ENCODE measurements around the gene NAIP.
"Not testable (repeated sequence)": the region's sequence is repeated elsewhere in the genome, so short reads cannot be mapped to it uniquely, and the experiment has no call there.

Gene NAIP, protein sequence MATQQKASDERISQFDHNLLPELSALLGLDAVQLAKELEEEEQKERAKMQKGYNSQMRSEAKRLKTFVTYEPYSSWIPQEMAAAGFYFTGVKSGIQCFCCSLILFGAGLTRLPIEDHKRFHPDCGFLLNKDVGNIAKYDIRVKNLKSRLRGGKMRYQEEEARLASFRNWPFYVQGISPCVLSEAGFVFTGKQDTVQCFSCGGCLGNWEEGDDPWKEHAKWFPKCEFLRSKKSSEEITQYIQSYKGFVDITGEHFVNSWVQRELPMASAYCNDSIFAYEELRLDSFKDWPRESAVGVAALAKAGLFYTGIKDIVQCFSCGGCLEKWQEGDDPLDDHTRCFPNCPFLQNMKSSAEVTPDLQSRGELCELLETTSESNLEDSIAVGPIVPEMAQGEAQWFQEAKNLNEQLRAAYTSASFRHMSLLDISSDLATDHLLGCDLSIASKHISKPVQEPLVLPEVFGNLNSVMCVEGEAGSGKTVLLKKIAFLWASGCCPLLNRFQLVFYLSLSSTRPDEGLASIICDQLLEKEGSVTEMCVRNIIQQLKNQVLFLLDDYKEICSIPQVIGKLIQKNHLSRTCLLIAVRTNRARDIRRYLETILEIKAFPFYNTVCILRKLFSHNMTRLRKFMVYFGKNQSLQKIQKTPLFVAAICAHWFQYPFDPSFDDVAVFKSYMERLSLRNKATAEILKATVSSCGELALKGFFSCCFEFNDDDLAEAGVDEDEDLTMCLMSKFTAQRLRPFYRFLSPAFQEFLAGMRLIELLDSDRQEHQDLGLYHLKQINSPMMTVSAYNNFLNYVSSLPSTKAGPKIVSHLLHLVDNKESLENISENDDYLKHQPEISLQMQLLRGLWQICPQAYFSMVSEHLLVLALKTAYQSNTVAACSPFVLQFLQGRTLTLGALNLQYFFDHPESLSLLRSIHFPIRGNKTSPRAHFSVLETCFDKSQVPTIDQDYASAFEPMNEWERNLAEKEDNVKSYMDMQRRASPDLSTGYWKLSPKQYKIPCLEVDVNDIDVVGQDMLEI (N-terminal part only)

DNA sequence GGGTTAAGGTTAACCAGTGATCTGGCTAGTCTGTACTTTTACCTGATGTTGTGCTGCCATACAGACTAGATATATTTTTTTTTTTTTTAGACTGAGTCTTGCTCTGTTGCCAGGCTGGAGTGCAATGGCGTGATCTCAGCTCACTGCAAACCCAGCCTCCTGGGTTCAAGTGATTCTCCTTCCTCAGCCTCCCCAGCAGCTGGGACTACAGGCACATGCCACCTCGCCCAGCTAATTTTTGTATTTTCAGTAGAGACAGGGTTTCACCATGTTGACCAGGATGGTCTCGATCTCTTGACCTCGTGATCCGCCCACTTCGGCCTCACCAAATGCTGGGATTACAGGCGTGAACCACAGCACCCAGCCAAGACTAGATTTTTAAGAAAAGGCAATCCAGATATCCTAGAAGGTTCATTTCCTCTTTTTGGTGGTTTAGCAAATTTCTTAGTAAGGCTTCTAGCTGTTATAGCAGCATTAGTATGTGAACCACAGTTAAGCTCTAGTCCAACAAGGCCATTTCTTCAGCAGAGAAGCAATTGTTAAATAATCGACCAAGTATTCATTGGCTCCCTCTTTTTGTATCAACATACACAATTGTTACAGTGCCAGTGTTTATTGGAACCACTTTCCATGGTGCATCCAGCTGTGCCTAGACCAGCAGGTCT, at the start of gene NAIP:
Gene NAIP, minus strand, starts transcription at position 51 of the 665 bp plus-strand sequence. CDS start 12,424 bp downstream, outside the sequence.
- not testable (repeated sequence) for DNase-seq (ENCODE audit: extremely low read depth in 1 of 2, low read depth in 1 of 2)

DNA sequence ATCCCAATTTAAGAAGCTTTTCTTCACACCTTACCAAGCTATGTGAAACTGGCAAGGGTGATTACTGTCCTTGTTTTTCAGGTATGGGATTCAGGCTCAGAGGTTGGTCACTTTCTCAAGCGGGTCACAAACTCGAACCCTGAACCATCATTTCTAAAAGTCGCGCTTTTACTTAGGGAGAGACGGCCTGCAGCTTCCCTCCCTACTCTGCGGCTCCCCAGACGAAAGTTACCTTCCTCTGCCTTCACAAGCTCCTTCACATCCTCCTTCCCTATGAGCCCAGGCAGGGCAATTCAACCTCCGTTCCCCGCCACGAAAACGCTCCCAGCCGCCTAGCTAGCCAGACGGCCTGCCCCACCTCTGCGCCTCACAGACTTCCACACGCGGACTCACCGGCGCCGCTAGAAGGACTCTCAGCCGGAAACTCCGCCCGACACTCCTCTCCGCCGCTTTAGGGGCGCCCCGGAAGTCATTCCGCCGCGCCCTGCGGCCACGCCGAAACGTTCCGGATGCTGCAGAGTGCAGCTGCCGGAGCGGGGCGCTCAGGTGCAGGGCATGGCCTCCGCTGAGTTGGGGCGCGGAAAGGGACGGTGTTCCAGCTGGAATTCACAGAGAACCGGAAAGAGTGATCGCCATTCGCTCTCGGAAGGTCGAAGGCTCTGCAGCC, 42.3 kb upstream of the NAIP start, which contains the start of gene GTF2H2:
Gene GTF2H2, minus strand, starts transcription at position 415 of the 667 bp plus-strand sequence. CDS start 4,913 bp downstream, outside the sequence.
- DNase-seq (ENCODE audit: extremely low read depth in 1 of 2, low read depth in 1 of 2), result not testable (repeated sequence)

DNA sequence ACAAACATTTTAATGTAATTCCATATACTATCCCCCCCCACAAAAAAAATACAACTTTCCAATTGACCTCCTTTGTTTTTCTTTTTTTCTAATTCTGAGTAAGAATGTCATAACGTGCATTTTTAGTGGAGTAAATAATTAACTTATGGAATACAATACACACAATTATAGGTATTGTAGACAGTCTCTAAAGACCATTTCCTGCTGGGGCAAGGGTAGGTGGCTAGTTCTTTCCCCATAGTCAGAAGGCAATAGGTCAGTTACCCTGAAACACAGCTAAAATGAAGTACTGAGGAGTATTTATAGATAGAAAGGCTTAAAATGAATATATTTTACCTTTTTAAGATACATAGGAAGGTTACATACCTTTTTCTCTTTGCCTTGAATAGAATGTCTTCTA, 36.2 kb upstream of the NAIP start:
- not testable (repeated sequence) for DNase-seq (ENCODE audit: extremely low read depth in 1 of 2, low read depth in 1 of 2)

DNA sequence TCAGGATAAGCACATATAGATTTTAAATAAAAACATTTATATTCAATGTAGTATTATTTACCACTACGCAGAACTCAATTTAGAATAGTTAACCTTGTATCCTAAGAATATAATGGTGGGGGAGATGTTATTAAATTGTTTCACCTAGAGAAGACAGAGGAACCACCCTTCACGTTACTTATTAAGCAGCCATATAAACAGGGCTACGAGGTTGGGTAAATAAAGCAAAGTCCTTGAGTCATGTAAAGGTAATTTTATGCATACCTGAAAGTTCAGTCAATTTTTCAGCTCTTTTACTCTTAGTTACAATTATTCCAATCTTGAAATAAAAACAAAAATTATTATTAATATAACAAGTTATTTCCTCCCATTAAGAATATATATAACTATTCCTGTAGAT, 34.3 kb upstream of the NAIP start:
- not testable (repeated sequence) for DNase-seq (ENCODE audit: extremely low read depth in 1 of 2, low read depth in 1 of 2)

DNA sequence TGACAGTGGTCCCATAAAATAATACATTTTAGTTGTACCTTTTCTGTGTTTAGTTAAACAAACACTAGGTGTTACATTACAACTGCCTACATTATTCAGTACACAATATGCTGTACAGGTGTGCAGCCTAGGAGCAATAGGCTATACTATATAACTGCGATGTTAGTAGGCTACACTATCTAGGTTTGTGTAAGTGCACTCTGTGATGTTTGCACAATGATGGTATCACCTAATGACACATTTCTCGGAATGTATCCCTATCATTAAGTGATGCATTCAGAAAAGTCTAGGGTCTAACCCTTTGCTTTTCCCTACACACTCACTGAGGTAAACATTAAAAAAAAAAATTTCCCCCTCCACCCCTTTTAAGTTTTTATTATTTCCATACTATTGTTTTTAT, 19.7 kb upstream of the NAIP start:
- DNase-seq (ENCODE audit: extremely low read depth in 1 of 2, low read depth in 1 of 2), result not testable (repeated sequence)

DNA sequence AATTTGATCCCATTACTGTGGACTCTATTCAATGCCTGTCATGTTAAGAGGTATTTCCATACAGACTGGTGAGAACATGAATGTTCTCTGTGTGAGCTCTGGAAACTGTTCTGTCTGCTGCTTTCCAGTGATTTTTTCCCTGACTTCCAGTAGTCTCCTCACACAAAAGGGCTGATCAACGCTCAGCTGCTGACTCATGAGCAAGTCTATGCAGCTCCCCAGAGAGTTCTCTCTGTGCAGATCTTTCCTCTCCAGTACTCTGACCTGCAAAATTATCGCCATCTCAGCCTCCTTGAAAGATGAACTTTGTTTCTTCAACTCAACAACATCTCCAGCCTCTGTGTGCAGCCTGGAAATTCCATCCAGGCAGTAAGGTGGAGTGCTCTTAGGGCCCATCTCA, 19.0 kb upstream of the NAIP start:
- DNase-seq (ENCODE audit: extremely low read depth in 1 of 2, low read depth in 1 of 2), result not testable (repeated sequence)

DNA sequence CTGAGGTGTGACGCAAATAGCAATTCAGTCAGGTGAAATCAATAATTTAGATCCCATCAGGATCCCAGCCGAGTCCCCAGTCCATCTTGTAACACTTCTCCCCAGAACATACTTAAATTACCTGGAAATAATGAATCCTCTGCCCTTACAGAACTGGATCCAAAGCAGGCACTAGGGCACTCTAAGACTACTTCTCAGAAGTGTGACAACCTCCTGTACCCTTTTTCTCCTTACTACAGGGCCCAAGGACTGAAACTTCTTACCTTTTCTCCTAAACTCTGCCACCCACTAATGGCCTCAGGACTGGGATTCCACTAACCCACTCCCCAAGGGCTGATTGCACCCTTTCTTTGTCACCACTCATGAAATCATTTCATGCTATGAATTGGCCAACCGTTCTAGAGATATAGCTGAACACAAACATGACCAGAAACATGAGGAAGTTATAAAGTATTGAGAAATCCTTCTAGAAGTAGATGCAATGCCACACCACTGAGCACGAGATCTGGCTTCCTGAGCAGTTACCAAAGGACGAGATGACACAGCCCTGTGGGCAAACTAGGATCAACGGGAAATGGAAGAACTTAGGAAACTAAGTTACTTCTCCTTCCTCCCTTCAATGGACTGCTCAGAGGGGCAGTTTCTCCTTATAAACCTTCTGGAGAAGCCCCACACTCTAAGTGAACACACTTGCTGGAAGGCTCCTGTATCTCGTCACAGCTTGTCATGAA, 6.1 kb upstream of the NAIP start:
- DNase-seq (ENCODE audit: extremely low read depth in 1 of 2, low read depth in 1 of 2), result not testable (repeated sequence)

DNA sequence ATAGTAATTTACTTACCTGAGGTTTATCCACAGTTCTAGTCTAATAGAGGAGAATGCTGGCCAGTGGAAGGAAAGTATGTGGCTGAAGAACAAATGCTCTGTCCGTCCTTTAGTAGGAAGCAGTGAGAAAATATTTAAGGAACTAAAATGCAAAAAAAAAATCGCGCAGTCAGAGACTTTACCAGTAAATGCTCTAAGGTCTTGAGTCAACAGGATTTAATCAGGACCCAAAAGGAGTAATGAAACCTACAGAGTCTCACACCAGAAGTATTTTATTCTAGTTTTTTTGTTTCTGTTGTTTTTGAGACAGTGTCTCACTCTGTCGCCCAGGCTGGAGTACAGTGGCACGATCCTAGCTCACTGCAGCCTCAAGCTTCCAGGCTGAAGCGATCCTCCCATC, 4.5 kb downstream of the NAIP start:
- not testable (repeated sequence) for DNase-seq (ENCODE audit: extremely low read depth in 1 of 2, low read depth in 1 of 2)

DNA sequence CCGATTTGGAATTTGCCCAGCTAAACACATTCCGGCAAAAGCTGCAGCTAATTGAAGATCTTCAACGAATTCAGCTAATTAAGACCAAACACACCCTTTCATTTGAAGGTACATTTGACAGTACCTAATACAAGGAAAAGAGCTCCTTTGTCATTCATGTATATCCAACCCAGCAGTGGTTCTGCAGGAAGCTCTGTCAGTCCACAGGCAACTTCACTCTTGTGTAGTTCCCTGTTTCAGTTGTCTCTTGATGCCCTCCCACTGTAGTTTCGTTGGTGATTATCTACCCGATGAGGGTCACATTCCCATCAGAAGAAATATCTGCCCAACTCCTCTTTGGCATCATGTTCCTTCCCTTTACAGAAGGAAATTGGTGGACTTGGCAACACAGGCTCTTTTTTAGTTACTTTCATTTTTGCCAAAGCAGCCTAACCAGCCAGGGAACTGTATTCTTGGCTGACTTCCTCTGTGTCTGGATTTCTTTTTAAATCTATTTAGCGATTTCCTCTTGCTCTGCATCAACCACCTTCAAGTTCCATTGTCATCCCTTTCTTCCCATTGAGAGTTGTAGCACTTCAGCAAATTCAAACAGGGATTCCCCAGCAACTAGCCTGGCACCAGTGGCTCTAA, 6.6 kb downstream of the NAIP start:
- not testable (repeated sequence) for DNase-seq (ENCODE audit: extremely low read depth in 1 of 2, low read depth in 1 of 2)

DNA sequence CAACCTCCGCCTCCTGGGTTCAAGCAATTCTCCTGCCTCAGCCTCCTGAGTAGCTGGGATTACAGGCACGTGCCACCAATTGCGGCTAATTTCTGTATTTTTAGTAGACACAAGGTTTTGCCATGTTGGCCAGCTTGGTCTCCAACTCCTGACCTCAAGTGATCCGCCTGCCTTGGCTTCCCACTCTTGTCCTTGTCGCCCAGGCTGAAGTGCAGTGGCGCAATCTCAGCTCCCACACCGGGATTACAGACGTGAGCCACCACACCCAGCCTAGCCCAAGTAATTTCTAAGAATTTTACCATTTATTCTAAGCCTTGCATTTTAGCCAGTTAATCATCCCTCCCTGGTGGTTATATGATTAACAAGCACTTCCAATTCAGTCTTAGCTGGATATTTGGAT, 11.0 kb downstream of the NAIP start:
- DNase-seq (ENCODE audit: extremely low read depth in 1 of 2, low read depth in 1 of 2), result no peak

DNA sequence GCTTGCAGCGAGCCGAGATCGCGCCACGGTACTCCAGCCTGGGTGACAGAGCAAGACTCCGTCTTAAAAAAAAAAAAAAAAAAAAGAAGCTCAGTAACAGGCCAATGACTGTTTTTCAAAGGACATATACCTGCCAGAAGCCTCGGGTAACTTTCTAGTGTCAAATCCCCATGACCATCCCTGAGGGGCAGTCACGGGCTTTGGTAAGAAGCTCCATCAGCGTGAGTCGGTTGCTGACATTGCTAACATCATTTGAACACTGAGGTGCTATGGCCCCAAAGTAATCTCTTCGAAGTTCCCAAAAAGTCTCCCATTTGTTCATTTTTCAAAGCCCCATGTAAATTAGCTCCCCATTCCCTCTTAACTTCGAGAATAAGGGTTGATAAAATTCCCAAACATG, 11.6 kb downstream of the NAIP start:
- no peak for DNase-seq (ENCODE audit: extremely low read depth in 1 of 2, low read depth in 1 of 2)

DNA sequence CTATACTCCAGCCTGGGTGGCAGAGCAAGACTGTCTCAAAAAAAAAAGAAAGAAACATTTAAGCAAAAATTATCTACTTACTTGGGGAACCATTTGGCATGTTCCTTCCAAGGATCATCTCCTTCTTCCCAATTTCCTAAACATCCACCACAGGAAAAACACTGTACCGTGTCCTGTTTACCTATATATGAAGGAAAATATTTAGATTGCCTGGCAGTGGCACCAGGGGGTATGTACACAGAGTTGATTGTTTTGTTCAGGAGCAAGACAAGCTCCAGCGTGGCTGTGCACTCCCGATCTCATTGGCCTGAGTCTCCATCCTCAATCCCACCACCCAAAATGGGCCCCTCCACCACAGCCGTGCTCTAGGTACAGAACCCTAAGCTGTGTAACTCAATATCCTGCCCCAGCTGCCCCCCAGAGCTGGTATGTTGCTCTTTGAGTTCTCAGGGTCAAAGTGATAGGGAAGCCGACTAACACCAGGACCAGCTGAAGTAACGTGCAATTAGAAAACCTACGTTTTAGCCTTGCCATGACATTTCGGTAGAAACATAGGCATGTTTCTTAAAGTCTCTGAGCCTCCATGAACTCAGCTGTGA, 13.8 kb downstream of the NAIP start:
- no peak for DNase-seq (ENCODE audit: extremely low read depth in 1 of 2, low read depth in 1 of 2)

DNA sequence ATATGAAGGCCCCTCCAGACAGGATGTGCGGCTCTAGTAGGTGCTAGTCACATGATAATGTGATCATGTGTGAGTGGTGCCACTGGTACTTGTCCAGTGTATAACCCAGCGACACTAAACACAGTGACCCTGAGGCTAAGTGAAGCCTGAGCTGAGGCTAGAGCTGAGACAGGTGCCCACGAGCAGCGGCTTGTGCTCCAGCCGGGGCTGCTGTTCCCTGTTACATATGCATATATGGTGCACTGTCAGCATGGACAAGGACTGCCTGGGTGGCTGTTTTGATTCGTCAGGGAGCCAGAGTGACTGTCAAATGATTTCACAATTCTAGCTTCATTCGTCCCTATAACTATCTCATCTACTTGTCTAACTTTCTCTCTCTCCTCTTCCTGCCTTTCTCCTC, 18.2 kb downstream of the NAIP start:
- DNase-seq (ENCODE audit: extremely low read depth in 1 of 2, low read depth in 1 of 2), result not testable (repeated sequence)

DNA sequence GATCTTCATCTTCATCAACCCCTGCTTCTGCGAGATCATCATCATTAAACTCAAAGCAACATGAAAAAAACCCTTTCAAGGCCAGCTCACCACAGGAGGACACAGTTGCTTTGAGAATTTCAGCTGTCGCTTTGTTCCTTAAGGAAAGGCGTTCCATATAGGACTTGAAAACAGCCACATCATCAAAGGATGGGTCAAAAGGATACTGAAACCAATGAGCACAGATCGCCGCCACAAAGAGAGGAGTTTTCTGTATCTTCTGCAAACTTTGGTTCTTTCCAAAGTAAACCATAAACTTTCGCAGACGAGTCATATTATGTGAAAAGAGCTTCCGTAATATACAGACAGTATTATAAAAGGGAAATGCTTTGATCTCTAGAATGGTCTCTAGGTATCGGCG, 40.3 kb downstream of the NAIP start:
- DNase-seq (ENCODE audit: extremely low read depth in 1 of 2, low read depth in 1 of 2), result not testable (repeated sequence)

DNA sequence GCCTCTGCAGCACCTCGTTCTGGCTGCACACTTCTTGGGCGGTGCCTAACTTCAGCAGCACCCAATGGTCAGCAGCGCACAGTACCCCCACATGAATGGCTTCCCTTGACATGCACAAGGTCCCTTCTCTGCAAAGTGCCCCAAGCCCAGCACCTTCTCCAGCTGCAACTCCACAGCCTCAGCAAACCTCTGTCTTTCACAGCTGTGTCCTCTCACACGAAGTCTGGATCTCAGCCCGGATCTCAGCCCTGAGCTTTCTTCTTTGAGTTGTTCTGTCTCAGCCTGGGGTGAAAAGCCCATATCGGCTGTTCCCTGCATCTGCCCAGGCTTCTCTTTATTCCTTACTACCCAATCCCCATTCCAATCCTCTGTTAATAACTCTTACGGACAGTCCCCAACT, 57.9 kb downstream of the NAIP start:
- DNase-seq (ENCODE audit: extremely low read depth in 1 of 2, low read depth in 1 of 2), result not testable (repeated sequence)

DNA sequence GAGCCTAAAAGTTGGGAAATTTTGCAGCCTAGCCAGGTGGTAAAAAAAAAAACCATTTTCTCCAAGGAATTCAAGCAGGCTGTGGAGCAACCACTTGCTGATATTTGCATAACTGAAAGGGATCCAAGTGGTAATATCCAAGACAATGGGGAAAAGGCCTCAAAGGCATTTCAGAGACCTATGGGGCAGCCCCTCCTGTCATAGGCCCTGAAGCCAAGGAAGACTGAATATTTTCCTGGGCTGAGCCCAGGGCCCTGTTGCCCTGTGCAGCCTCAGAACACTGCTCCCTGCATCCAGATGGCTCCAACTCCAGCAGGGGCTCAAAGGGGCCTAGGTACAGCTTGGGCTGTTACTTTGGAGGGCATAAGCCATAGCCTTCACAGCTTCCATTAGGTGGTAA, 60.6 kb downstream of the NAIP start:
- DNase-seq (ENCODE audit: extremely low read depth in 1 of 2, low read depth in 1 of 2), result not testable (repeated sequence)

DNA sequence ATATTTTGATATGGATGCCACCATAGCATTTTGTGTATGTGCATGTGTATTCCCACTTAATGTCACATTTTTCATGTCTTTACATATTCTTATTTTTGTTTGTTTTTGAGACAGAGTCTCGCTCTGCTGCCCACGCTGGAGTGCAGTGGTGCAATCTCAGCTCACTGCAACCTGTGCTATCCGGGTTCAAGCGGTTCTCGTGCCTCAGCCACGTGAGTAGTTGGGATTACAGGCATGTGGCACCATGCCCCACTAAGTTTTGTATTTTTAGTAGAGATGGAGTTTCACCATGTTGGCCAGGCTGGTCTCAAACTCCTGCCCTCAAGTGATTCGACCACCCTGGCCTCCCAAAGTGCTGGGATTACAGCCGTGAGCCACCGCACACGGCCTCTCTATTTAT, 72.1 kb downstream of the NAIP start:
- not testable (repeated sequence) for DNase-seq (ENCODE audit: extremely low read depth in 1 of 2, low read depth in 1 of 2)

DNA sequence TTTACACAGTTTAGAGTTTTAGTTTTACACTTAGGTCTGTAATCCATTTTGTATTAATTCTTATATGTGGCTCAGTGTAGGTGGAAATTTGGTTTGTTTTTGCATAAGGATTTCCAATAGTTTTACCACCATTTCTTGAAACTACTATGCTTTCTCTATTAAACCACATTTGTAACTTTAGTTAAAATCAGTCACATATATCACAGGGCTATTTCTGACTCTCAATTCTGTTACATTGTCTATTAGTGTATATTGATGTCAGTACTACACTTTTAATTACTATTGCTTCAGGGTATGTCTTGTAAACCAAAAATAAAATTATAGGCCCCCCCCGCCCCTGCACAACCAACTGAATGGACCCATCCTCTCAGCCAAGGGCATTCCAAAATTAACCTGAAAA, 92.6 kb downstream of the NAIP start:
- not testable (repeated sequence) for DNase-seq (ENCODE audit: extremely low read depth in 1 of 2, low read depth in 1 of 2)

Measured in stimulated activated CD8-positive, alpha-beta memory T cell treated with anti-CD3 and anti-CD28 coated beads, Interleukin-7, amount 100 ng/mL, for 48 hours (primary cell).